Measurements from ENCODE around the gene SPECC1L. TPM values are rescaled to one million over a fixed set of nuclear protein-coding genes. Genes with fewer than 3 reads are reported as not detected.

SPECC1L gene
- total and polyA plus RNA-seq, 2 of the 8 experiments (the other 6 are each of a cell fraction or from before 2014, with no cell fraction given) = 15.7 to 61.6 TPM

DNA sequence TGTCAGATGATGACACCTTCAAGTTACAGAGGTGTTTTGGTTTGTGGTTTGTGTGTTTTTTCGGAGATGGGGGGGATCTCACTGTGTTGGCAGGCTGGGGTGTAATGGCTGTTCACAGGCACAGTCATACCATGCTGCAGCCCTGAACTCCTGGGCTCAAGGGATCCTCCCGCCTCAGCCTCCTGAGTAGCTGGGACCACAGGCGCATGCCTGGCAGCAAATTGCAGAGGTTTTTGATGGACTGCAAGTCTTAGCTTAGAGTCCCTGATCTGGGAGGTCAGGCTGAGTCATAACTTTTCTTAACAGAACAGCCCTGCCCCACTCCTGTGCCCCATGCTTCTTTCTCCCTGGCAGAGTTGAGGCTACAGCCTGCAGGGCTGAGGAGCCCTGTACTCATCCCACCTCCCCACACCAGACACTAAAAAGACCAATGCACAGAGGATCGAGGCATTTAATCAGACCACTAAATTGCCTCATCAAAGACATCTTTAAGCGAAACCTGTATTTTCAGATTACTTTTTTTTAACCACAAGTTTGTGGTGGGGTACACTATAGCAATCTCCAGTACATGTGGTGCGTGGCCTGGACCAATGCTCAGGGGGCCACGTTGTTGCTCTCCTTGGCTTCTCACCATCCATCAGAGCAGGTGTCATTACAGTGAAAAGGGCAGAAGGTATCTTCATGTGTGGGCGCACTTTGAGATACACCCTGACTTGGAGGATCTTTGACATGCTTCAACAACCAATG lies 139.7 kb downstream of the SPECC1L start:
- no peaks in the 10 kb centered on the region for H3K79me1 ChIP-seq (ENCODE audit: low read depth, low read length)
- POLR2A ChIA-PET (ENCODE audit: partially characterized antibody) = no interaction called here
- no peak overlapping the region for H2AK5ac ChIP-seq (ENCODE audit: low read depth, low read length)
- no peak overlapping the region for H4K5ac ChIP-seq (ENCODE audit: insufficient read length, low read depth, low read length)
- no peak overlapping the region; the same call in 1 of the 2 replicates for H2BK5ac ChIP-seq (ENCODE audit: low read depth, low read length)
- H3K4ac ChIP-seq (replicated peaks; ENCODE audit: insufficient read length, low read depth, low read length) = no peak overlapping the region
- no peak overlapping the region for H2BK12ac ChIP-seq (ENCODE audit: low read depth, low read length)
- no peak overlapping the region for H3K23ac ChIP-seq (ENCODE audit: insufficient read length)
- H3K27ac ChIP-seq (ENCODE audit: low read depth, low read length) = no peak overlapping the region
- peaks cover 0 to 12% (median 0%) of the 10 kb centered on the region in 4 experiments; a peak in 2 of 7 replicates for H3K4me1 ChIP-seq (replicated peaks in 1 of 4; ENCODE audit: control insufficient read depth in 3 of 4, insufficient read depth in 4 of 4, low read length in 3 of 4)
- no peak overlapping the region for H3K14ac ChIP-seq (ENCODE audit: insufficient read length)
- no peak overlapping the region for H3K56ac ChIP-seq (replicated peaks; ENCODE audit: insufficient read length, low read depth, low read length)
- no peak overlapping the region for H2AFZ ChIP-seq (ENCODE audit: low read length)
- H2BK120ac ChIP-seq (replicated peaks; ENCODE audit: low read depth, low read length) = no peak overlapping the region
- H4K8ac ChIP-seq (ENCODE audit: extremely low read depth, insufficient read depth, low read length) = no peak overlapping the region
- no peaks in the 10 kb centered on the region for H3K79me2 ChIP-seq (ENCODE audit: control insufficient read depth in 1 of 2, insufficient read depth in 2 of 2, low read length in 2 of 2)
- FAIRE-seq (no peak), DNase-seq (ENCODE audit: low read depth in 1 of 2, low spot score in 2 of 2) (no peak)
- CTCF ChIA-PET (ENCODE audit: partially characterized antibody) = interaction anchor here (1.2 to 8.3 kb wide), 2 partner anchors 12 to 105 kb away, joined by 3 to 83 read pairs; no protein-coding TSS in a partner anchor
- no peak overlapping the region for H3K4me3 ChIP-seq (ENCODE audit: extremely low read depth in 1 of 4, insufficient read depth in 2 of 4, low read depth in 3 of 4, low read length in 4 of 4)
- WGBS, 2 experiments (ENCODE audit: extremely low coverage in 1 of 2, insufficient coverage in 1 of 2, insufficient read length in 1 of 2, insufficient replicate concordance in 2 of 2, low coverage in 1 of 2, low lambda C conversion rate in 2 of 2, missing lambda C conversion rate in 1 of 2) = 89% methylated on average over 8 of the region's 8 CpGs; no CpG with 5 or more reads in 1 of the 2 experiments
- H3K36me3 ChIP-seq (ENCODE audit: control insufficient read depth in 2 of 4, insufficient read depth in 4 of 4, low read length in 3 of 4) = peaks cover 3 to 17% (median 9%) of the 10 kb centered on the region in 4 experiments; a peak in 7 of 8 replicates
- no peak overlapping the region for H4K91ac ChIP-seq (replicated peaks; ENCODE audit: insufficient read length, low read length)
- no peaks in the 10 kb centered on the region for H3K9me3 ChIP-seq (ENCODE audit: insufficient read depth in 2 of 2, low read depth in 1 of 2, low read length in 1 of 2)
- no peaks in the 10 kb centered on the region for H3K27me3 ChIP-seq (replicated peaks in 1 of 4; ENCODE audit: control insufficient read depth in 3 of 4, extremely low read depth in 1 of 4, insufficient read depth in 3 of 4, low read length in 3 of 4)
- H3K9ac ChIP-seq (replicated peaks in 1 of 4; ENCODE audit: extremely low read depth in 1 of 4, low read depth in 3 of 4, low read length in 3 of 4) = no peak overlapping the region
- H4K20me1 ChIP-seq (replicated peaks in 1 of 2; ENCODE audit: control insufficient read depth in 1 of 2, insufficient read depth in 2 of 2, low read length in 2 of 2) = peaks cover 0 to 1% of the 10 kb centered on the region in 2 experiments
- no peak overlapping the region for H3K4me2 ChIP-seq (ENCODE audit: insufficient read depth in 1 of 2, low read depth in 2 of 2, low read length in 2 of 2)
- H3K23me2 ChIP-seq (ENCODE audit: low read depth, low read length) = no peaks in the 10 kb centered on the region
- no peak overlapping the region for H3K18ac ChIP-seq (ENCODE audit: extremely low read depth, low read length)
- H2BK15ac ChIP-seq (ENCODE audit: low read length) = no peak overlapping the region
- H2BK20ac ChIP-seq (ENCODE audit: low read length) = no peak overlapping the region
- TF ChIP-seq SIX5 (IDR thresholded peaks at IDR 0.05; ENCODE audit: low read depth, low read length) (no peak), TCF12 (IDR thresholded peaks at IDR 0.05; ENCODE audit: low read depth, low read length) (no peak), KDM5A (IDR thresholded peaks at IDR 0.05; ENCODE audit: low read length) (no peak), BACH1 (IDR thresholded peaks at IDR 0.05; ENCODE audit: low read length) (no peak), CBX5 (IDR thresholded peaks at IDR 0.05; ENCODE audit: low read depth, low read length) (no peak), KDM4A (IDR thresholded peaks at IDR 0.05; ENCODE audit: low read depth, low read length, severe bottlenecking) (no peak)
- TF ChIP-seq, protein P1, sequence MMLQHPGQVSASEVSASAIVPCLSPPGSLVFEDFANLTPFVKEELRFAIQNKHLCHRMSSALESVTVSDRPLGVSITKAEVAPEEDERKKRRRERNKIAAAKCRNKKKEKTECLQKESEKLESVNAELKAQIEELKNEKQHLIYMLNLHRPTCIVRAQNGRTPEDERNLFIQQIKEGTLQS (IDR thresholded peaks at IDR 0.05; ENCODE audit: insufficient read depth, low read depth, low read length) = no peak
